ENCODE measurements around the gene C10orf90. TPM values are rescaled to one million over a fixed set of nuclear protein-coding genes. Genes with fewer than 3 reads are reported as not detected.

The C10orf90 gene
- total and polyA plus RNA-seq, 2 of the 8 experiments (the other 6 are each of a cell fraction or from before 2014, with no cell fraction given) = 0.21 TPM; not detected in 1

Other genes starting within 250 kb of the C10orf90 start
- gene DOCK1, start 234.7 kb upstream of the C10orf90 start, total RNA-seq (2021; fragmentation: NEBNext Ultra II Directional; extraction: Animal tissue kit (Norgen Biotek cat#: 25700)) = 53.0 and 54.4 TPM in 2 replicates
- 11.6 and 13.2 TPM in 2 replicates for gene DOCK1, start 234.7 kb upstream of the C10orf90 start, polyA plus RNA-seq (2011; rRNA removed)

Data from H1 (cell line).